PC-9 (cell line): ENCODE data around the gene KCNJ18. TPM values are rescaled to one million over a fixed set of nuclear protein-coding genes. Genes with fewer than 3 reads are reported as not detected.
"Not testable (repeated sequence)": the region's sequence is repeated elsewhere in the genome, so short reads cannot be mapped to it uniquely, and the experiment has no call there.

Source experiments
- BruUV-seq: library from RNA; stranded (reverse); fragments of 400-500 nt; replicated peaks from 2 replicates; lab custom pipeline; 2021; lab: Mats Ljungman, UMichigan
- CTCF ChIA-PET: fragments of 300-600 bp; sonication (Branson Sonifier 250); formaldehyde crosslinking; loops from one replicate; lab custom pipeline; 2022; ENCODE audit warnings: antibody characterized with exemption; lab: Charles Lee
- POLR2A ChIA-PET: fragments of 300-600 bp; sonication (Branson Sonifier 250); formaldehyde crosslinking; loops from one replicate; lab custom pipeline; 2022; ENCODE audit warnings: antibody characterized with exemption; ENCODE audit not compliant: unreplicated experiment; lab: Charles Lee
- DNase-seq, 2 experiments: peaks; one replicate each; pipeline versions ENCODE4 v3.0.0 to v3.0.0-alpha.2; 2015 to 2022; ENCODE audit warnings: mixed read lengths in 1 of 2
- H2AFZ ChIP-seq: fragments of 200-600 bp; sonication (generic); 2 replicates; pipeline ENCODE4 v1.8.1; 2017; ENCODE audit warnings: antibody characterized with exemption
- H3F3A ChIP-seq: fragments of 200-600 bp; sonication (generic); 2 replicates; pipeline ENCODE4 v1.8.1; 2017; ENCODE audit warnings: antibody characterized with exemption, mild to moderate bottlenecking, low read depth; ENCODE audit not compliant: insufficient read depth
- H3K27ac ChIP-seq: fragments of 200-600 bp; sonication (generic); 2 replicates; pipeline ENCODE4 v1.6.1; 2016; ENCODE audit warnings: mixed run types
- H3K27me3 ChIP-seq: fragments of 200-600 bp; sonication (generic); 2 replicates; pipeline ENCODE4 v1.6.1; 2016; ENCODE audit warnings: low read depth, mixed run types; ENCODE audit not compliant: insufficient read depth
- H3K36me3 ChIP-seq: fragments of 200-600 bp; sonication (generic); 2 replicates; pipeline ENCODE4 v1.6.1; 2016; ENCODE audit warnings: low read depth, mixed run types
- H3K4me1 ChIP-seq: fragments of 200-600 bp; sonication (generic); replicated peaks from 2 replicates; pipeline ENCODE4 v1.6.1; 2016; ENCODE audit warnings: mixed run types; ENCODE audit not compliant: insufficient read depth
- H3K4me2 ChIP-seq: fragments of 200-600 bp; sonication (generic); 2 replicates; pipeline ENCODE4 v1.6.1; 2017; ENCODE audit warnings: mixed run types
- H3K4me3 ChIP-seq: fragments of 200-600 bp; sonication (generic); 2 replicates; pipeline ENCODE4 v1.6.1; 2016; ENCODE audit warnings: mixed run types
- H3K79me2 ChIP-seq: fragments of 200-600 bp; sonication (generic); 2 replicates; pipeline ENCODE4 v1.6.1; 2017; ENCODE audit warnings: low read depth, mixed run types
- H3K9me2 ChIP-seq: fragments of 200-600 bp; sonication (generic); 2 replicates; pipeline ENCODE4 v1.8.1; 2017; ENCODE audit warnings: mild to moderate bottlenecking; ENCODE audit not compliant: insufficient read depth
- H3K9me3 ChIP-seq: fragments of 200-600 bp; sonication (generic); 2 replicates; pipeline ENCODE4 v1.8.1; 2016; ENCODE audit warnings: low read depth; ENCODE audit not compliant: insufficient read depth
- H4K20me1 ChIP-seq: fragments of 200-600 bp; sonication (generic); 2 replicates; pipeline ENCODE4 v1.8.1; 2017; ENCODE audit not compliant: insufficient read depth
- intact Hi-C: fragments of 100-400 bp; cut with micrococcal nuclease; formaldehyde crosslinking; loops from one replicate; pipeline ENCODE4 v1.10.0; 2022; ENCODE audit not compliant: unreplicated experiment
- total RNA-seq: library from RNA; stranded (reverse); gene quantifications from 2 replicates; pipeline ENCODE4 v1.2.3, GENCODE V29; 2021

Gene KCNJ18
- total RNA-seq, 1 experiment from 2014 or later, result not detected

GRCh38 chr17:21696842-21697507 is 4.7 kb downstream of the KCNJ18 start:
- H3K79me2 ChIP-seq, result not testable (repeated sequence)

GRCh38 chr17:21697508-21697860 is 5.2 kb downstream of the KCNJ18 start:
- H3K9me3 ChIP-seq, intact Hi-C loops: not testable (repeated sequence)

More at GRCh38 chr17:21696842-21697507, 4.7 kb downstream of the KCNJ18 start:
- H3K4me3 ChIP-seq, H3F3A ChIP-seq, H3K27ac ChIP-seq, CTCF ChIA-PET, H3K36me3 ChIP-seq, H3K9me3 ChIP-seq, intact Hi-C loops, H3K27me3 ChIP-seq, H3K9me2 ChIP-seq, H4K20me1 ChIP-seq, H2AFZ ChIP-seq, BruUV-seq, POLR2A ChIA-PET, H3K4me2 ChIP-seq: not testable (repeated sequence)
- H3K4me1 ChIP-seq, result peaks cover 18% of the 10 kb centered on the region
- DNase-seq, result peak in 1 of 2 experiments; percentile 29

GRCh38 chr17:21698437-21699075 is 6.2 kb downstream of the KCNJ18 start:
- DNase-seq, result peak; percentile 78
- Histone ChIP-seq H3K27ac (peak overlapping the region; percentile 19; the same call in 1 of the 2 replicates), H3K4me2 (peak overlapping the region; percentile 44), H3K4me1 (peaks cover 18% of the 10 kb centered on the region)
- H3K79me2 ChIP-seq, POLR2A ChIA-PET, H3K27me3 ChIP-seq, H3K36me3 ChIP-seq, H3K9me3 ChIP-seq, H3K4me3 ChIP-seq, BruUV-seq, H3F3A ChIP-seq, H4K20me1 ChIP-seq, H2AFZ ChIP-seq, CTCF ChIA-PET, H3K9me2 ChIP-seq, intact Hi-C loops: not testable (repeated sequence)

More at GRCh38 chr17:21697508-21697860, 5.2 kb downstream of the KCNJ18 start:
- H4K20me1 ChIP-seq, H3K27me3 ChIP-seq, H3K9me2 ChIP-seq, H3K4me2 ChIP-seq, H2AFZ ChIP-seq, H3K27ac ChIP-seq, H3K79me2 ChIP-seq, CTCF ChIA-PET, H3K4me3 ChIP-seq, BruUV-seq, H3K36me3 ChIP-seq, POLR2A ChIA-PET, H3F3A ChIP-seq, DNase-seq: not testable (repeated sequence)
- peaks cover 18% of the 10 kb centered on the region for H3K4me1 ChIP-seq

GRCh38 chr17:21699124-21699523 is 6.8 kb downstream of the KCNJ18 start:
- CTCF ChIA-PET, H3F3A ChIP-seq, intact Hi-C loops, H3K9me3 ChIP-seq, H3K79me2 ChIP-seq, BruUV-seq, H3K27me3 ChIP-seq, POLR2A ChIA-PET, H3K9me2 ChIP-seq, H3K4me3 ChIP-seq, H2AFZ ChIP-seq, H3K36me3 ChIP-seq, H4K20me1 ChIP-seq, DNase-seq: not testable (repeated sequence)
- H3K27ac ChIP-seq, result peak overlapping the region; percentile 19; the same call in 1 of the 2 replicates
- H3K4me1 ChIP-seq, result peaks cover 18% of the 10 kb centered on the region
- peak overlapping the region; percentile 44 for H3K4me2 ChIP-seq

- CTCF ChIA-PET, intact Hi-C loops, H3K27ac ChIP-seq, H3K36me3 ChIP-seq, H3K27me3 ChIP-seq, H3K9me2 ChIP-seq, H3K9me3 ChIP-seq, H2AFZ ChIP-seq, H3K4me2 ChIP-seq, DNase-seq, H3F3A ChIP-seq, POLR2A ChIA-PET, H3K79me2 ChIP-seq, BruUV-seq, H4K20me1 ChIP-seq, H3K4me3 ChIP-seq: not testable (repeated sequence)
- H3K4me1 ChIP-seq, result peaks cover 14% of the 10 kb centered on the region
Measured at GRCh38 chr17:21699573-21700236, 7.4 kb downstream of the KCNJ18 start.

GRCh38 chr17:21701090-21701489 is 8.8 kb downstream of the KCNJ18 start:
- intact Hi-C loops, H4K20me1 ChIP-seq, H3K4me2 ChIP-seq, BruUV-seq, H3K27me3 ChIP-seq, H3K36me3 ChIP-seq, H3F3A ChIP-seq, H3K4me3 ChIP-seq, H3K79me2 ChIP-seq, H3K9me3 ChIP-seq, H3K27ac ChIP-seq, H2AFZ ChIP-seq, POLR2A ChIA-PET, H3K9me2 ChIP-seq, CTCF ChIA-PET: not testable (repeated sequence)
- peak in 1 of 2 experiments; percentile 10 for DNase-seq
- peaks cover 20% of the 10 kb centered on the region for H3K4me1 ChIP-seq

GRCh38 chr17:21702029-21702428 is 9.7 kb downstream of the KCNJ18 start:
- H3K4me1 ChIP-seq, result peaks cover 20% of the 10 kb centered on the region
- H3F3A ChIP-seq, H3K9me2 ChIP-seq, DNase-seq, H3K4me3 ChIP-seq, H3K27ac ChIP-seq, POLR2A ChIA-PET, intact Hi-C loops, CTCF ChIA-PET, H3K4me2 ChIP-seq, H3K27me3 ChIP-seq, H3K79me2 ChIP-seq, H3K9me3 ChIP-seq, H4K20me1 ChIP-seq, H3K36me3 ChIP-seq, BruUV-seq, H2AFZ ChIP-seq: not testable (repeated sequence)
